GM13977 (cell line): ENCODE results near the gene TLE1.

ENCODE experiments used
- DNase-seq: peaks from one replicate; pipeline ENCODE4 v3.0.0; 2012; ENCODE audit warnings: low spot score
- CTCF ChIP-seq: IDR thresholded peaks from 2 replicates; pipeline ENCODE4 v1.5.1; 2012; ENCODE audit warnings: mild to moderate bottlenecking, control low read depth; ENCODE audit not compliant: insufficient read depth; ENCODE audit errors: extremely low read depth, missing control alignments
- in situ Hi-C: fragments of 300-500 bp; cut with MboI; formaldehyde crosslinking; loops from one replicate; pipeline ENCODE4 v1.12.0; 2022; ENCODE audit warnings: low sequenced_read_pairs, low pct_unique_long_range_greater_than_20kb, mixed read lengths, inconsistent platforms; ENCODE audit not compliant: unreplicated experiment

Gene TLE1

DNA sequence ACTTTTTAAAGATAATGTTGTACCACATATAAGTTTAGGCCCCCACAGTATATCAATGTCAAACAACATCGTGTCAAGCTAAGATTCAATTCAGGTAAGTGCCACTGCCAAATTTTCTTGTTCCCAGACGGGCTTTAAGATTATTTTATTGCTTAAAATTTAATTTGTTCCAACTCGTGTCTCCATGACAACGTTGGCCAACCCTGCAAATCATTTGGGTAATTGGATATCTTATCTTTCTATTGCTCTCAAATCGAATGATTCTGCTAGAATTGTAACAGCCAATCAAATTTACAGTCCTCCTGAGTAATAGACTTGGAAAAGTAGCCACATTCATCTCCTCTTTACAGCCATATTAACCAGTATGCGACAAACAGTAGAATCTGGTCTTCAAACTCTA, 19.5 kb downstream of the TLE1 start:
- TF ChIP-seq CTCF, result no peak
- DNase-seq, result no peak
- in situ Hi-C loops, result no loop called here

DNA sequence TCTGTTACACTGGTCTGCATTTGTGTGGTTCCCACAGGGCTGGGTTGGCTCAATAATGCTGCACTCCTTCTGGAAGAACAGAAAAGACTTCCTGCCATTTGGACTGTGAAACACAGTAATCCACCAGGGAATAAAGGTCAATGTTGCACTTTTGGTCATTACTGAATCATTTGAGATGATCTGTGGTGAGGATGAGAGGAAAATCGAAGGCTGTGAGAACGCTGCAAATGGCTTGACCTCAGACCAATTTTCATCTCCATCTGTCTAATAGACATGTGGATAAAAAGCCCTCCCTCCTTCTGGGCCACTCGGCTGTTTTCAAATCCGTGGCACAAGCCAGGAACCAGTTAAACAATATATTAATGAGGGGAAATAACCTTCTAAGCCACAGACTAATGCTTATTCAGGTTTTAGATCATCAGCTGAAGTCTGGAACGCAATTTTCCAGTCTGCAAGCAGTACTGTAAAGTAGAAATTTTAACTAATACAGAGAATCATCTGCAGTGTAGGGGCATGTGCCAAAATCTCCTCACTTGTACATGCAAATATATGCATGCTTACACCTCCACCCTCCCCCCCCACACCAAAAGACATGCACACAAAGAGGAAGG, 20.2 kb downstream of the TLE1 start:
- no peak for TF ChIP-seq CTCF
- in situ Hi-C loops, result no loop called here
- no peak for DNase-seq

- DNase-seq, result no peak
- in situ Hi-C loops, result no loop called here
Measured at GRCh38 chr9:81666123-81666522, 23.2 kb downstream of the TLE1 start.

DNA sequence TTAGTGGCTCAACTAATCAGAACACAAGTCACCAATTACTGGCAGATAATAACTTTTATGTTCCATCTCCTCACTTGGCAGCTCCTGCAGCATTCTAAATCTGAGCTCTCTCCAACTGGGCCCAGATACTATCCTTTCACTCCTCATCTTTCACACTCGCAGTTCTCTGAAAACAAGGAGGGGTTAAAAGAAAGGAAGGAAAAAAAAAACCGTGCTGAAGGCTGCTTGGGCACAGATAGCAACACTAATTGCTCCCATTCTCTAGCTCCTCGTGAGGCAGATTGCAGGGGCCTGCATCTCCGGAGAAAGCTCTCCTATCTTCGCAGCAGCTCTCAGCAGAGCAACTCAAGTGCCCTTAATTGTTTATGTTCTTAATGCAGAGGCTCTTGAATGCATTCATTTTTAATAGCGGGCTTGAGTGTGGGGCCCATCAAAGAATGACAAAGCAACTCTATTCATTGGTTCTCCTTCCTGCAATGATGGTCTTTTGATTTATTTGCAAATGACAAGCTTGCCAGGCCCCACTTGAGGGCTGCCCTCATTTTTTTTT, 23.9 kb downstream of the TLE1 start:
- TF ChIP-seq CTCF, result no peak
- in situ Hi-C loops, result no loop called here
- DNase-seq, result no peak

More at GRCh38 chr9:81666123-81666522, 23.2 kb downstream of the TLE1 start:
- TF ChIP-seq CTCF, result no peak

DNA sequence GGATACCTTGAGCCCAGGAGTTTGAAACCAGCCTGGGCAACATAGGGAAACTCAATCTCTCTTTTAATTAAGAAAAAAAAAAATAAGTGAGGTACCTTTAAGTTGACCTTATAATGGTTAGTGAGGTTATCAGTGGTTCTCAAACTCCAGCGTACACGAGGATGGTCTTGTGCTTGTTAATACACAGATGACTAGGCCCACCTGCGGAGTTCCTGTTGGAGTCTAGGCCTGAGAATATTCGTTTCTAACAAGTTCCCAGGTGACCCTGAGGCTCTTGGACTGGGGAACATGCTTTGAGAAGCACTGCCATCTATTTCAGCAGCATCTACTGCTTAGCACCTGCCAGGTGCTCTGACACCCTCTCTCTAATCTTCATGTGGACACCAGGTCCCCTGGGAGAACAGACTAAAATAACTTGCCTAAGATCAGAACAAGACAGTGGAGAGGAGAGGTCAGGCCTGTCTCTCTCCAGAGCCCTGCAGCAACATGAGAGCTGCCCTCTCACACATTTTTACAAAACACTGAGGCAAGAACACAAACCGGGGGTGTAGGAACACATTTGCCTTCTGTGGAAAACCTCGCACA, 24.6 kb downstream of the TLE1 start:
- TF ChIP-seq CTCF, result no peak
- in situ Hi-C loops, result no loop called here
- DNase-seq, result no peak

GRCh38 chr9:81661339-81661738, 28.0 kb downstream of the TLE1 start:
- in situ Hi-C loops, result no loop called here
- no peak for TF ChIP-seq CTCF
- no peak for DNase-seq

DNA sequence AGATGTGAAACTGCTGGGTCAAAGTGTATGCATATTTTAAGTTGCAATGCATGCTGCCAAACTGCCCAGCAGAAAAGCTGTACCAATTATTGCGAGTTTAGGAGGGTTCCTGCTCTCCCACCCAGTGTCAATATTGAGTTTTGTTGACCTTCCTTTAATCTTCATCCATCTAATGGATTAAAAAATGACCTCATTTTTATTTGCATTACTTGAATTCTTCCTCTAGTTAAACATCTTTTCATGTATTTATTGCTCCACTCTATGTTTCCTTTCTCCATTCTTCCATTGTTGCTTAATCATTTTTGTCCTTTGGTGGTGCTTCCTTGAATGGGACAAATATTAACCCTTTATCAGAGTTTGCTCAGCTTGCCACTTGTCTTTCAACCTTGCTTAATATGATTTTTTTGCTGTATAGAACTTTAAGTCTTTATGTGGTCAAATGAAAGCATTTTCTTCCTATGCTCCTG, 32.4 kb downstream of the TLE1 start:
- no peak for DNase-seq
- no peak for TF ChIP-seq CTCF
- in situ Hi-C loops, result no loop called here
